CD14-positive monocyte (primary cell): ENCODE results near the gene NBPF3. TPM values are rescaled to one million over a fixed set of nuclear protein-coding genes. Genes with fewer than 3 reads are reported as not detected.

Experiments used
- DNase-seq, 3 donors: peaks; one replicate each; pipeline ENCODE4 v3.0.0-alpha.2; 2011 to 2022
- H2AFZ ChIP-seq: 2 replicates; pipeline ENCODE4 v1.6.0; 2012; ENCODE audit warnings: mild to moderate bottlenecking, low read depth, low read length, inconsistent platforms; ENCODE audit not compliant: insufficient read depth, poor library complexity, severe bottlenecking
- H3K27ac ChIP-seq, 2 donors: 1 replicate in 1 of 2; 2 replicates in 1 of 2; pipeline ENCODE4 v1.5.1; 2012 to 2013; ENCODE audit warnings: low read length in 2 of 2, control low read depth in 1 of 2, inconsistent platforms in 1 of 2, low read depth in 1 of 2, mild to moderate bottlenecking in 1 of 2
- H3K27me3 ChIP-seq, 2 donors: one replicate each; pipeline versions ENCODE4 v1.6.0 to v1.6.1; 2011 to 2013; ENCODE audit warnings: low read length in 2 of 2; ENCODE audit not compliant: control insufficient read depth in 2 of 2, insufficient read depth in 2 of 2
- H3K36me3 ChIP-seq, 2 donors: replicated peaks in 1 of 2; 1 replicate in 1 of 2; 2 replicates in 1 of 2; pipeline versions ENCODE4 v1.5.1 to v1.6.1; 2012 to 2013; ENCODE audit warnings: low read length in 2 of 2, control low read depth in 1 of 2, inconsistent platforms in 1 of 2, mild to moderate bottlenecking in 1 of 2; ENCODE audit not compliant: insufficient read depth in 2 of 2, control insufficient read depth in 1 of 2
- H3K4me1 ChIP-seq, 2 donors: 1 replicate in 1 of 2; 2 replicates in 1 of 2; pipeline versions ENCODE4 v1.5.1 to v1.6.1; 2012 to 2013; ENCODE audit warnings: low read length in 2 of 2, control low read depth in 1 of 2, inconsistent platforms in 1 of 2, mild to moderate bottlenecking in 1 of 2, moderate library complexity in 1 of 2; ENCODE audit not compliant: insufficient read depth in 2 of 2, control insufficient read depth in 1 of 2
- H3K4me2 ChIP-seq: replicated peaks from 2 replicates; pipeline ENCODE3; 2012; ENCODE audit warnings: low read length, moderate library complexity, mild to moderate bottlenecking; ENCODE audit not compliant: poor library complexity, severe bottlenecking; ENCODE audit errors: extremely low read depth
- H3K4me3 ChIP-seq, 3 experiments: fragments of 200-600 bp in 1 of 3; sonication (generic) in 1 of 3; replicated peaks in 1 of 3; 1 replicate in 2 of 3; 2 replicates in 1 of 3; pipeline ENCODE4 v1.5.1; 2011 to 2013; ENCODE audit warnings: low read length in 3 of 3, mild to moderate bottlenecking in 3 of 3, control low read depth in 2 of 3, low read depth in 2 of 3, inconsistent platforms in 1 of 3, moderate library complexity in 1 of 3
- H3K79me2 ChIP-seq: 2 replicates; pipeline ENCODE4 v1.6.0; 2012; ENCODE audit warnings: mild to moderate bottlenecking, control low read depth, inconsistent platforms, low read length, moderate library complexity; ENCODE audit not compliant: insufficient read depth
- H3K9ac ChIP-seq: 2 replicates; pipeline ENCODE4 v1.6.0; 2017; ENCODE audit warnings: low read length, mild to moderate bottlenecking; ENCODE audit not compliant: insufficient read depth, poor library complexity, severe bottlenecking
- H3K9me3 ChIP-seq, 2 donors: replicated peaks in 1 of 2; 1 replicate in 1 of 2; 2 replicates in 1 of 2; pipeline versions ENCODE4 v1.5.1 to v1.6.1; 2012 to 2013; ENCODE audit warnings: low read length in 2 of 2, control low read depth in 1 of 2; ENCODE audit not compliant: control insufficient read depth in 1 of 2, insufficient read depth in 1 of 2
- H4K20me1 ChIP-seq: 2 replicates; pipeline ENCODE4 v1.6.0; 2012; ENCODE audit warnings: mild to moderate bottlenecking, low read length, control low read depth, moderate library complexity; ENCODE audit not compliant: insufficient read depth
- H3K27ac Mint-ChIP-seq, 7 donors: one replicate each; pipeline ENCODE4 v1.8.0; 2020; ENCODE audit warnings: mild to moderate bottlenecking in 7 of 7, mixed read lengths in 7 of 7, moderate library complexity in 6 of 7, inconsistent platforms in 2 of 7
- H3K27me3 Mint-ChIP-seq, 3 donors: one replicate each; pipeline ENCODE4 v1.8.0; 2021 to 2022; ENCODE audit warnings: low read depth in 3 of 3, mild to moderate bottlenecking in 3 of 3, mixed read lengths in 3 of 3, moderate library complexity in 3 of 3, inconsistent platforms in 1 of 3
- H3K36me3 Mint-ChIP-seq, 2 donors: one replicate each; pipeline ENCODE4 v1.8.0; 2020; ENCODE audit warnings: mixed read lengths in 2 of 2, inconsistent platforms in 1 of 2, mild to moderate bottlenecking in 1 of 2
- H3K4me1 Mint-ChIP-seq: one replicate; pipeline ENCODE4 v1.8.0; 2020; ENCODE audit warnings: mild to moderate bottlenecking, mixed read lengths
- H3K4me3 Mint-ChIP-seq, 2 donors: one replicate each; pipeline ENCODE4 v1.8.0; 2020; ENCODE audit warnings: mild to moderate bottlenecking in 2 of 2, mixed read lengths in 2 of 2, moderate library complexity in 1 of 2
- H3K9me3 Mint-ChIP-seq, 7 donors: one replicate each; pipeline ENCODE4 v1.8.0; 2020 to 2022; ENCODE audit warnings: mixed read lengths in 7 of 7, mild to moderate bottlenecking in 6 of 7, moderate library complexity in 6 of 7, inconsistent platforms in 2 of 7
- CTCF ChIP-seq: fragments of 200-600 bp; IDR thresholded peaks from one replicate; pipeline ENCODE4 v1.8.0; 2022; ENCODE audit warnings: antibody characterized with exemption, mild to moderate bottlenecking
- WGBS: methylation state at CpG from one replicate; pipeline ENCODE4 v1.1.5; 2013; ENCODE audit warnings: missing lambda C conversion rate; ENCODE audit not compliant: insufficient coverage; 5-methylcytosine and 5-hydroxymethylcytosine counted together
- intact Hi-C, 2 donors: fragments of 100-400 bp; cut with micrococcal nuclease; formaldehyde crosslinking; loops; one replicate each; pipeline versions ENCODE4 v1.15.0 to v1.15.1; 2023
- polyA plus RNA-seq, 3 donors: library from polyadenylated mRNA; depleted of rRNA in 1 of 3; unstranded in 2 of 3; stranded (reverse) in 1 of 3; fragments of 300-500 nt in 2 of 3; fragments of >200 nt in 1 of 3; fragmentation: Illumina TruSeq in 2 of 3; gene quantifications; 1 replicate in 2 of 3; 2 replicates in 1 of 3; pipeline ENCODE4 v1.2.3, GENCODE V29; 2012 to 2021

NBPF3 gene
- polyA plus RNA-seq, 3 donors, result 1.2 to 1.5 TPM; not detected in 1

- no peaks in the 10 kb centered on the region for H3K36me3 Mint-ChIP-seq
- intact Hi-C loops, result no loop called here
- no peaks in the 10 kb centered on the region for H3K4me1 Mint-ChIP-seq
- WGBS, result 60% methylated on average over 2 of the region's 8 CpGs
- no peaks in the 10 kb centered on the region for H4K20me1 ChIP-seq
- no peak overlapping the region for H3K4me3 Mint-ChIP-seq
- H3K4me2 ChIP-seq, result no peak overlapping the region
- H3K4me1 ChIP-seq, result no peaks in the 10 kb centered on the region
- no peaks in the 10 kb centered on the region for H3K9me3 ChIP-seq
- H2AFZ ChIP-seq, result no peak overlapping the region
- no peak overlapping the region for H3K4me3 ChIP-seq
- H3K27me3 ChIP-seq, result peaks cover 3 to 6% of the 10 kb centered on the region in 2 donors
- no peak for TF ChIP-seq CTCF
- H3K27ac ChIP-seq, result no peak overlapping the region
- no peaks in the 10 kb centered on the region for H3K79me2 ChIP-seq
- peaks cover 0 to 6% (median 5%) of the 10 kb centered on the region in 7 donors for H3K9me3 Mint-ChIP-seq
- H3K27me3 Mint-ChIP-seq, result peaks cover 22 to 37% (median 32%) of the 10 kb centered on the region in 3 donors
- no peaks in the 10 kb centered on the region for H3K36me3 ChIP-seq
- no peak for DNase-seq
- peak overlapping the region in 1 of 7 donors; percentile 53 for H3K27ac Mint-ChIP-seq
- no peak overlapping the region for H3K9ac ChIP-seq
These were observed 51.8 kb downstream of the NBPF3 start for GRCh38 chr1:21491488-21492355.

GRCh38 chr1:21492356-21492625 is 52.4 kb downstream of the NBPF3 start:
- TF ChIP-seq CTCF, result no peak
- peaks cover 22 to 38% (median 28%) of the 10 kb centered on the region in 3 donors for H3K27me3 Mint-ChIP-seq
- intact Hi-C loops, result no loop called here

More at GRCh38 chr1:21492356-21492625, 52.4 kb downstream of the NBPF3 start:
- Mint-ChIP-seq H3K4me3 (no peak overlapping the region), H3K27ac (no peak overlapping the region), H3K4me1 (no peaks in the 10 kb centered on the region), H3K9me3 (peaks cover 0 to 6% (median 5%) of the 10 kb centered on the region in 7 donors), H3K36me3 (no peaks in the 10 kb centered on the region)
- H3K9ac ChIP-seq, result no peak overlapping the region
- H3K4me2 ChIP-seq, result no peak overlapping the region
- H3K4me3 ChIP-seq, result no peak overlapping the region
- no CpG with 5 or more reads among the region's 4 CpGs for WGBS
- H3K27ac ChIP-seq, result no peak overlapping the region
- H3K9me3 ChIP-seq, result no peaks in the 10 kb centered on the region
- H3K36me3 ChIP-seq, result no peaks in the 10 kb centered on the region
- DNase-seq, result no peak
- no peaks in the 10 kb centered on the region for H3K4me1 ChIP-seq
- peaks cover 3 to 6% of the 10 kb centered on the region in 2 donors for H3K27me3 ChIP-seq
- H4K20me1 ChIP-seq, result no peaks in the 10 kb centered on the region
- H2AFZ ChIP-seq, result no peak overlapping the region
- no peaks in the 10 kb centered on the region for H3K79me2 ChIP-seq
